HG03342 (cell line): ENCODE data around the gene MACROD2.
"Not testable (repeated sequence)": the region's sequence is repeated elsewhere in the genome, so short reads cannot be mapped to it uniquely, and the experiment has no call there.

Experiments used
- ATAC-seq: cut with Tn5 transposase; IDR thresholded peaks from one replicate; pipeline ENCODE4 v1.9.1; 2021; ENCODE audit warnings: mild to moderate bottlenecking, moderate library complexity; ENCODE audit not compliant: unreplicated experiment

MACROD2 gene

DNA sequence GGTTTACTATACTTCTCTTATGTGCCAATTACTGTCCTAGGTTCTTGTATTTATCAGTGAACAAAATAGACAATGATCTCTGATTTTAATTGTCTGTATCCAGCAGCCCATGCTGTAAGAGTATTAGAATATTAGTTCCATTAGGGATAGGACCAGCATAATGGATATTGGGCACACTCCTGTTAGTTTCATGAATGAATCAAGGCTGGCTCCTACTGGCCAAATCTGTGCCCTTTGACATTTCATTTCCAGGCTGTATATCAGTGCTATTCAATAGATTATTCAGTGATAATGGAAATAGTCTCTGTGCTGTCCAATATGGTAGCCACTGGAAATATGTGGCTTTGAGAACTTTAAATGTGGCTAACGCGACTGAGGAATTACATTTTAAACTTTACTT is 1350.0 kb downstream of the MACROD2 start:
- no peak for ATAC-seq

DNA sequence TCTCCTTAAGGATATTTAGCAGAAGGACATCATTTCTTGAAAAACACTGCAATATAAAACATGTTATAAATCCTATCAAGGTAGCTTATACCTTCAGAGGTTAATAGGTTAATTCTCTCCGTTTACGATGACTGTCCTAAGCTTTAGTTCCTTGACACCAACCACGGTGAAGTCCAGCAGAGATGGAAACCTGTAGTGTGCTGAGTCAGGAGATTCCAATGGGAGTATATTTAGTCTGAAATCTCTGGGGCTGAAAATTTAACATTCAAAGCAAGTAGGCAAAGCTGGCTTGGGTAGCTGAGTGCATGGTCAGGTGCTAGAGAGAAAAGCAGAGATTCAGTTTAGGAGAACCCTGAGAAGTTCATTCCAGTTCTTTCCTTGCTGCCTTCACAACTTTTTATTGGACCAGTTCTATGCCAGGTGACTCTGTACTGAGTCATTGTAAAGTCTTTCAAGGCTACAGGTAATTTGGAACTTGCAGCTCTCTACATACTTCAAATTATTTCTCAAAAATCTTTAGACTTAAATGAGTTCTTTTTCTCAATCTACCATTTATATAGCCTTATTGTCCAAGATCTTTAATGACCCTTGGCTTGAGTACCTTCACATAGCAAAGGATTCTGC is 1351.5 kb downstream of the MACROD2 start:
- ATAC-seq, result no peak

DNA sequence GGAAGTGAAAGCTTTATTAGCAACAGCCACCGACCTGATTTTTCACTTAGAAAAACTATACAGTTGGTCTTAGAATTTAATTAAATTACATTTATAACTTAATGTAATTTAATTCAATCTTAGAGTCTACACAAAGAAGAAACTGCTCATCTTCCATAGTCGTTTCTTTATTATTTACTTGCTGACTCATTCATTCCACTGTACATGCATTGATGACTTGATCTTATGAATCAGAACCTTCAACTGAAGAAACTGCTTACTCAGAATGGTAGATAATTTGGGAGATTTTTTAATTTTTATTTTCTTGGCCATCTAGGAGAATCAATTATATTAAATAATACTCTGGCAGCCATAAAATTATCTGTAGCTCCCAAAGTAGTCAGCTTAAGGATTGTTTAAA is 1363.7 kb downstream of the MACROD2 start:
- ATAC-seq, result no peak

DNA sequence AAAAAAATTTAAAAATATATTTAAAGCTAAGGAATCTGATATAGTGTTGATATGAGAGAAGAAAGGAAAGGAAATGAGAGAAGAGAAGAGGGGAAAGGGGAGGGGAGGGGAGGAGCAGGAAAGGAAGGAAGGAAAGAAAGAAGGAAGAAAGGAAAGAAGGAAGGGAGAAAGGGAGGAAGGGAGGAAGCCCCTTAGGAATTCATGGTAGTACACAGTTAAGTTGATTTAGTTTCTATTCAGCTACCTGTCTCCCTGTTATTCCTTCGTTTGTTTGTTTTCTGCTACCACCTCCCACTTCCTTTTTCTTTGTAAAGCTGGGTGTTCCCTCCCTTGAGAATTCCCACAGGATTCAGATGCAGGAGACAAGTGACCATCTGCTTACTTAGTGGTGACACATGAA is 1367.5 kb downstream of the MACROD2 start:
- ATAC-seq, result no peak

DNA sequence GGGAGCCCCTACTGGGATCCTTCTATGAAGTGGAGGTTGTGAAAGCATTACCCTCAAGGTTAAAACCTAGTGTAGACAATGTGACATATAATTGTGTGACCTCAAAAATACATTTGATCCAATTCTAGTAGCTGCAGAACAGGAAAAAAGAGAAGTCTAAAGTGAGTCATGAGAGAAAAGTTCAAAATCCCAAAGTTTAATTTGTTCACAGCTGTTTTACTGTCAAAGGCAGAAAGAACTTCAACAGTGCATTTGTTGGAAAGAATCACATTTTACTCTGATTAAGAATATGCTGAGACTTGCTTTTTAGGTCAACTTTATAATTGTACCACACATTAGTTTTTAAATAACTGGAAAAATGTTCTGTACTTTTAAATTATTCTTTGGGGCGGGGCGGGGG is 1369.5 kb downstream of the MACROD2 start:
- ATAC-seq, result no peak

DNA sequence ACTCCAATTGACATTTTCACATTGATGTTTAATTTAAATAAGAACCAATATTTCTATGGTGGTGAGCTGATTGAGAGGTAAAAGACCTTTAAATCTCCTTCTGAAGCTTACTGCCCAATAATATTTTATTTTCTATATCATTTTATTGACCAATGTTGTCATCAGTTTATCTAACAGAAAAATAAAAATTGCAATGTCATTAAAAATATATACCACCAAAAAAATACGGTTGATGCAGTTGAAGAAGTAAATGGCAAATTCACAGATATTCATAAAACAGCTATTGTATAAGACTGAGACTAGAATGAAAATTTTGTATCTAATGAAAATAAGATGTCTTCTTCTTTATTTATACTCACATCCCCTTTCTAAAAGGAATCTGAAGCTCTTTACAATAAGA is 1375.1 kb downstream of the MACROD2 start:
- ATAC-seq, result no peak

DNA sequence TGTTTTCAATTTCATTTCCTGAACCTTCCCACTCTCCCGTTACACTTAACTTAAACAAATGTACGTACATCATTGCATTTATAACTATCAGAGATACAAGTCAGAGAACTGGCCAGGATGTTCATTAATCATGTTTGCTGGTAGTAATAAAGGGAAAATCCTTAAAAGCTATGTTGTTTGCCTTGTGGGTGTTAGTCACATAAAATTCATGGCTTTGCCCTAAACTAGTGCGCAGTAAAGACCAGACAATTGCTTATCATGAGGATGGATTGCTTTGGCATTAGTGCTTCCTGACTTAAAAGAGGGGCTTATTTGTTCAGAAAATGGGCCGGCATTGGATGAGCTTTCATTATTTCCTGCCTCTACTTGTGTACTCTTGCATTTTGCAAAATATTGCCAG is 1379.4 kb downstream of the MACROD2 start:
- ATAC-seq, result no peak

DNA sequence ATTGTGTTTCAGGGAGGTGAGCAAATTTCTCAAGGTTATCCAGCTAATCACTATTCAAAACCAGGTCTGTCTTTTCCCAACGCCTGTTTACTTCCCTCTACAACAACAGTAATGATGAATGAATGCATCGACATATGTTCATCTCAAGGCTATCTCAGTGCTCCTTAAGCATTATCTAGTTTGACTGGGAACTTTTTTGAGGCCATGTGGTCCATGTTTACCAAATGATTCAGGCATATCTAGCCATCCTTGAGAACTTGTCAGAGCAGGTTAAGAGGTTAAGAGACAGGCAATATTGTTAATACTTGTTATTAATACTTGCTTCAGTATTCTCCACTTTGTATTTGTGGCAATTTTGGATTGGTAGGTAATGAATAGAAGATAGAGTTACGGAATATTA is 1380.5 kb downstream of the MACROD2 start:
- ATAC-seq, result no peak

DNA sequence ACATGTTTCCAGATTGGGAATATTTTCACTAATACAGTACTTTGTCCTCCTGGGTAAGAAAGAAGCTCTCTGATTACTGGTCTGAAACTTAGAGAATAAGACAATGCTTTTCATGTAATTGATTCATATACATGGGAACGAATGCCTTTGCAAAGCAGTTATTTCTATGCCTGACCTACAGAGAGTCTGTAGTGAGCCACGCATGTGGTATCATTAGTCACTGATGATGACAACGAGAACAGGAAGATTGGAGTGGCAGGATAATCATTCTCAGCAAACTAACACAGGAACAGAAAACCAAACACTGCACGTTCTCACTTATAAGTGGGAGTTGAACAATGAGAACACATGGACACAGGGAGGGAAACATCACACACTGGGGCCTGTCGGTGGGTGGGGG is 1382.3 kb downstream of the MACROD2 start:
- ATAC-seq, result not testable (repeated sequence)

DNA sequence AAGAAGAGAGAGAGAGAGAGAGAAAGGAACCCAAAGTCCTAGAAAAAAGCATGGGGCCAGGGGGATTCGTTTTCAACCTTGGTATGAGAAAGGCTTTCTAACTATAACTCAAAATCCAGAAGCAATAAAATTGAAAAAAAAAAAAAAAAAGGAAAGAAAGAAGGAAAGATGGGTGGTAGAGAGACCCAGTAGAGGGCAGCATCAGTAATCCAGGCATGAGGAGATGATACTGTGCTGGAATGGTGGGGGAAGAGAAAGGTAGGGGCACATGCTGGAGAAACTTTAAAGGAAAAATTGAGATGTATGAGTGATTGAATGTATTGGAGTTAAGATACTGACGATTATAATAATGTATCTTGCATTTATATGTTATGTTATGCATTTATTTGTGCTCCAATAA is 1382.8 kb downstream of the MACROD2 start:
- no peak for ATAC-seq

DNA sequence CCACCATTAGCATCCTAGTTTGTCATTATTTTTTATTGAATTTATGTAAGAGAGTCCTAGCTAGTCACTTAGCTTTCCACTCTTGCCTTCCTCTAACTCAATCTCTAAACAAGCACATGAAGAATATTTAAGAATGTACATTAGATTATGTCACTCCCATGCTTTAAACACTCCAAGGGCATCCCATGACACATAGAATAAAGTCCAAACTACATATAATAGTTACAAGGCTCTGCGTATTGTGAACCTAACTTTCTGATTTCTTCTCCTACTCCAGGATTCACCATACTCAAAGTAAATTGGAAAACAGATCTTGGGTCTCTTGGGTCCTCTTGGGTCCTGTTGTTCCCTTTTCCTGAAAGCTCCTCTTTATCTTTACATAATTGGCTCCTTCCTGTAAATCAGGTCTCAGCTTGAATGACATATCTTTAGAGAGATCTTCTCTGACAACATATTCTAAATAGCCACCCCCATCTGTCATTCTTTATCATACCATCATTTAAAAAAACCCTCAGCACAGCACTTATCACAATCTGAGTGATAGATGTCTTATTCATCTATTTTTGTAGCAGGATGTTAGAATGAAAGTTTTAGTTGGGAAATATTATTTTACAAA is 1384.5 kb downstream of the MACROD2 start:
- ATAC-seq, result no peak

DNA sequence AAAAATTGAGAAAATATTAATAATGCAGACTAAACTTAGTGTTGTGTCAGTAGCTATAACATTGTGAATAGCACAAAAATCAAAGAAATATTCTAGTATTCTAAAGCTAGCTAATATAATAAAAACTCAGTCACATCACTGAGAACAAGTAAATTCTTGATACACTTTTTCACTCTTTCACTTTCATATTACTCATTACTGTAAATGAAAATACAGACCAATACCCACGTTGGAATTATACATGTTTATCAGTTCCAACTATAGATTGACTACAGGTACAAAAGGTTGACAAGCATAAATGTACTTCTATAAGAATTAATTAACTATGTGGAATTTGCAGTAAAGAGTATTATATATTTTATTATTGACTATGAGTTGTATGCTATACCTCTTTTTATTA is 1385.5 kb downstream of the MACROD2 start:
- no peak for ATAC-seq

DNA sequence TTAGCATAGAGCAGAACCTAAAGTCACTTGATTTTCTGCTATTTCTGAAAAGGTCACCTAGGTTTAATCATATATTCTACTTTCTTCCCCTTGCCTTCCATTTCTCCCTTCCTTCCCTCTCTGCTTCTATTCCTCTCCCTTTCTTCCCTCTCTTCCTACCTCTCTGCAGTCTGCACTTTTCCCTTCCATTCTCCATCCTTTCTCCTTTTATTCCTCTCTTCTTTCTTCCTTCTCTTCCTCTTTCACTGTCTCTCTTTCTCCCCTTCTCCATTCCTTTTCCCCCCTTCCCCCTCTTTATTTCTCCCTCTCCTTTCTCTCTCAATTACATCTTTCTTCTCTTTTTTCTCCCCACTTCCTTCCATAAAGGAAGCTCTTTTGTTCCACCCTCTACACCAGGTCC is 1391.9 kb downstream of the MACROD2 start:
- no peak for ATAC-seq

DNA sequence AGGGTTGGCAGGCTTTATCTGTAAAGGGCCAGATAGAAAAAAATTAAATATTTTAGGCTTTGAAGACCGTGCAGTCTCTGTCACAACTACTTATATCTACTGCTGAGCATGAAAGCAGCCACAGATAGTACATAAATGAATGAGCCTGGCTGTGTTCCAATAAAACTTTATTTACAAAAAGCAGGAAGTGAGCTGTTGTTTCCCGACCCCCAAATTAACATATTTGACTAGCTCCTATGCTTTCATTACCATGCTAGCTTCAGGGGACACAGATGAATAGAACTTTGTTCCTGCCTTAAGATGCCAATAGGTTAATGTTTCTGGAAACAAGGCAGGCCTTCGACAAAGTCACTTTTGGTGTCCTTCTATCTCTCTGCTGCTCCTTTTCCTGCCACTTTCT is 1400.1 kb downstream of the MACROD2 start:
- ATAC-seq, result no peak

DNA sequence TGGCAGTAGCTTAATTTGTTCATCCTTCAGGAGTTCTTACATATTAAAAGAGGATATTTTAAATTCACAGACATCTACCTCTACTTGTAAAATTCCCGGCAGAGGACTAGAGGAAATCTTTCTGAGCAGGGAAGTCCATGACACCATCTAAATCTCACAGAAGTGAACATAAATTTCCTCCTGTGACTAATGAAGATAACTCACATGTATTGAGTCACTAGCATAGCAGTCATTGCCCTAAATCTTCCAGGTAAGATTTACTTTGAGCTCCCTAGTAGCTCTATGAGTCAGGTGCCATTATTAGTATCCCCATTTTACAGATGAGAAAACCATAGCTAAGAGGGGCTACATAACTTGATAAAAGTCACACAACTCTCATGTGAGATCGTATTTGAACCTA is 1400.7 kb downstream of the MACROD2 start:
- ATAC-seq, result no peak

DNA sequence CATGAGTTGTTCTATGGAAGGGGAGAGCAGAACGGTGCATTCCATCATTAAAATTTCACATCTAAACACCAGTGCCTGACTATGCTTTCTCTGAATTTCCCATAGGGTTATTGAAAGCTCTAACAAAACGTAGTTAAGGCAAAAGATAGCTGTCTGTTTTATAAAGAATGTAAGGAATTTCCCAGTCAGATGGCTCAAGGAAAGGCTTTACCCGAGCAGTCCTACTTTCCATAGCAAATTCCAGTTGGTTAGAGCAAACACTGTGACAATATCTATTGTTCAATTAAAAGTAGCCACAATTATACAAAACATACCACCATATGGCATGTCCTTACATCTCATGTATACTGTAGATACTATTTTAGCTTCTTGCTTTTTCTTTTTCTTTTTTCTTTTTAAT is 1401.6 kb downstream of the MACROD2 start:
- no peak for ATAC-seq

DNA sequence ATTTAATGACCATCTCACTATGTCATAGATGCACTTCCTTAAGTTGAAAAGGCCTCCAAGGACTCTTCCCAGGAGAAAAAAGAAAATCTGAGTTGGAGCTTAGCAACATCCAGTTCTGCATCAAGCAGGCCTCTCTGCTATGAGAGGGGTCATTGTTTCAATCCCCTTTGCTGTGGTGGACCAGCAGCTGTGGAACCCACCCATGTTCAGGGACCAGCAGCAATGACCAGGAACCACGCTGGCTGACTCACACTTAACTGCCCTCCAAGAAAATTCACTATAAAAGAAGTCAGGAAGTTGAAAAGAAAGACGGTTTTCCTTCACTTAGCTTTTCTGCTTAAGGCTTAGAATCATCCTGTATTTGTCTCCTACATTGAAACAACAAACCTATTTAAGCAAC is 1404.5 kb downstream of the MACROD2 start:
- ATAC-seq, result no peak

DNA sequence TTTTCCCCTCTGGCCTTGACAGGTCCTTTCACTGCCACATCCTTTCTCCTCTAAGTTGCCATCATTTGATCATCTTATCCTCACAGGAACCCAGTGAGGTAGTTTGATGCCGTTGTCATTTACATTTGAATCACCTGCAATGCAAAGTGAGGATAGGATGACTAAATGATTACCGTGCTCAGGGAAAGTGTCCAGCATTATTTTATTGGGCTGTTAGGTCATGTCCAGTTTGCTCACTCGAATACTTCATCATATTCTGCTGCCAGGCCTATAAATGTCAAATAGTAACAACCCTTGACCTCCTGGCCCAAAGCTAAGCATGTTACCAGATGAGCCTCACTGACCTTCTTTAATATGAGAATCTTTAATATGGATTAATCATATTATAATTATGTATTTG is 1410.8 kb downstream of the MACROD2 start:
- no peak for ATAC-seq

DNA sequence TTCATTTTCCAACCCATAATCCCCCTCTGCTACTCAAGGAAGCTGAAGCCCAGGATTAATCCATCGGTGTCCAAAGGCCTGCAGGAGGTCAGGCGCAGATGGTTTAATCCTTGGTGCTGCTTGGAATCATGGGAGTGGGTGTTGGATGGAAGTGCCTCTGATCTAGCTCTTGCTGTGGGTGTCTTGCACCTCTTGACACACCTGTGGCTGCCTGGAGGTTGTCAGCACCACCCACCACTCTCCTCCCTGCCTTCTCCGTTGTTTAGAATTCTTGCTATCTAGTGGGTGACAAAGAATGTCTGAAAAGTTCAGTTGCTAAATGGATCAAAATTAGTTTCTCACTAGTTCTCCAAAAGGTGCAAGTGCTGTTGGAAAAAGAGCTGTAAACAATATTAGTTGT is 1416.5 kb downstream of the MACROD2 start:
- no peak for ATAC-seq

DNA sequence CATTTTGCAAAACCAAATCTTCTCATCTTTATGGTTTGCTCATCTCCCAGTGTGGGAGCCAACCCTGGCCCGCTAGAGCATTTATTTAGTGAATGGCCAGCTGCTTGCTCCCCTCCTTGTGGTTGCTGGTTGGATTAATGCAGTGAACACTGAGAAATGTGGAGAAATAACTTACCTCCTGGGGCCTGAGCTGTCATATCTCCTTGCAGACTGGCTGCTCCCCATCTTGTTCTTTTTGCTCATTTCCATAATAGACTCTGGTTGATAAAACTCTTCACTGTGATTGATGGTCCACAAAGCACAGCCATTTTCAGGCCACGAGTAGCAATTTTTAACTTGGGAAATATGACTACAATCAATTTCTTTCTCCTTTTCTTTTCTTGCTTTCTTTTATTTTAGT is 1420.6 kb downstream of the MACROD2 start:
- no peak for ATAC-seq

DNA sequence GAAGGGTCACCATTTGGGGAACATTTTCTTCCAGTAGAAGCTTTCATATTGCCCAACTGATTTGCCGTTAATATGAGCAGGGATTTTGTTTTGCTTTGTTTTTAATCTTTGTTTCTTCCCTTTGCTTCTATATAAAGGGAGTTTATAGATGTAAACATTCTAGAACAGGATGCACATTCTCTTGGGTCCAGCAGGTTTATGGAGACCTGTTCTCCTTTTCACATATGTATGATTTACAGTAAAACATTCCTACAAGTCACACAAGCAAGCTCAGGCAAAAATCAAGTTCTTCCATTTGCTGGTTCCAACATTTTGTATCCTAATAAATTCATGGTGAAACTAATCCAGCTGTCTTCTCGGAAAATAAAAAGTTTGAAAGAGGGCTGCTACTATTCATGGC is 1424.5 kb downstream of the MACROD2 start:
- ATAC-seq, result no peak

DNA sequence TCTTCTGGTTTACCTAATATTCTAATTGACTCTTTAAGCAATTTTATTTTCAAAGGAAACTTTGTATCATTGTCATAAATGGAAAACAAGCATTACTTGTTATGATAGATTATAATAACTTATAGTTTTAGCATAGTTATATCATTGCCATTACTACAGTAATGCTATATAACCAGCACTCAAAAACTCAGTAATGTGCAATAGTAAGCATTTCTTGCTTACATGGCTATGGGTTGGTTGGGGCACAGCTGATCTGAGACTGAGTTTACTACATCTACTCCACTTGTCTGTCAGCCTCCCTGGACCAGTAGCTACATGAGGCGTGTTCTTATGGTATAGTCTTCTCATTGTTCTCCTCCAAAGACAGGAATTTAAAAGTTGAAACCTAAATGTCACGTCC is 1427.7 kb downstream of the MACROD2 start:
- no peak for ATAC-seq

DNA sequence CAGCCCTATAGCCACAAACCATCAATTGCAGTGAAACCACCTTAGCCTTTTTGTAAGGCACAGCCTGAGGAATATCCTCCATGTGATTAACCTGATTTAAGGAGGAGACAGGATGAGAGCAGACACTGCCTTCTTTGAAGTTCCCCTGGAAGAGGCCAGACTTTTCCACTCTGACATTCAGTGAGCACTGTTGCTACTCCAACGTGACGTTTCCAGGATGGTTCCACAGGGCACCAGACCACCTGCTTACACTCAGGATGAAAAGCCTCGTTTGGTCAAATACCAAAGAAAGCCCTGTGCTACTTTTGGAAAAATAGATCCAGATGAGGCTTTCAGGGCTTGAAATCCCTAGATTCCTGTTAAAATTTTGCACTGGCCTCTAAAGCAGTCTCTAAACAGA is 1444.2 kb downstream of the MACROD2 start:
- no peak for ATAC-seq
